Chondrocyte (in vitro differentiated cells): ENCODE results near the gene BLM. TPM values are rescaled to one million over a fixed set of nuclear protein-coding genes. Genes with fewer than 3 reads are reported as not detected.
A peak's percentile ranks its signal among the peaks of the same experiment; 100 is the strongest.

Source experiments
- DNase-seq: peaks from one replicate; pipeline ENCODE4 v3.0.0; 2021; ENCODE audit warnings: mixed read lengths, low spot score
- H3K27ac Mint-ChIP-seq: one replicate; pipeline ENCODE4 v1.8.0; 2021; ENCODE audit warnings: mild to moderate bottlenecking, moderate library complexity, mixed read lengths; ENCODE audit not compliant: unreplicated experiment
- H3K27me3 Mint-ChIP-seq: 2 replicates; pipeline ENCODE4 v1.8.0; 2021; ENCODE audit warnings: low read depth, mixed read lengths
- H3K36me3 Mint-ChIP-seq: 2 replicates; pipeline ENCODE4 v1.8.0; 2021; ENCODE audit warnings: low read depth, mixed read lengths
- H3K4me1 Mint-ChIP-seq: 2 replicates; pipeline ENCODE4 v1.8.0; 2021; ENCODE audit warnings: low read depth, mild to moderate bottlenecking, mixed read lengths
- H3K4me3 Mint-ChIP-seq: one replicate; pipeline ENCODE4 v1.8.0; 2021; ENCODE audit warnings: mild to moderate bottlenecking, moderate library complexity, mixed read lengths; ENCODE audit not compliant: unreplicated experiment
- H3K9me3 Mint-ChIP-seq: 2 replicates; pipeline ENCODE4 v1.8.0; 2021; ENCODE audit warnings: low read depth, mixed read lengths
- CTCF ChIP-seq: fragments of 200-600 bp; sonication (generic); IDR thresholded peaks from 2 replicates; pipeline ENCODE4 v1.5.0; 2021; ENCODE audit warnings: antibody characterized with exemption, mild to moderate bottlenecking, moderate library complexity
- total RNA-seq: library from RNA; stranded (reverse); gene quantifications from 3 replicates; pipeline ENCODE4 v1.2.1, GENCODE V29; 2021

BLM gene
- total RNA-seq, 1 donor from 2014 or later = 3.5 TPM

- H3K4me3 Mint-ChIP-seq = no peak overlapping the region
- H3K36me3 Mint-ChIP-seq = peaks cover 2% of the 10 kb centered on the region
- peaks cover 5% of the 10 kb centered on the region for H3K27me3 Mint-ChIP-seq
- H3K9me3 Mint-ChIP-seq = no peaks in the 10 kb centered on the region
- H3K4me1 Mint-ChIP-seq = no peaks in the 10 kb centered on the region
- no peak for DNase-seq
- H3K27ac Mint-ChIP-seq = no peak overlapping the region
- TF ChIP-seq CTCF = no peak
Observed at GRCh38 chr15:90851114-90851513, 134.0 kb downstream of the BLM start.

GRCh38 chr15:90851940-90852339 lies 134.8 kb downstream of the BLM start:
- H3K27ac Mint-ChIP-seq = no peak overlapping the region
- H3K4me1 Mint-ChIP-seq = no peaks in the 10 kb centered on the region
- TF ChIP-seq CTCF = no peak
- peaks cover 2% of the 10 kb centered on the region for H3K36me3 Mint-ChIP-seq
- DNase-seq = no peak
- no peak overlapping the region for H3K4me3 Mint-ChIP-seq
- peaks cover 5% of the 10 kb centered on the region for H3K27me3 Mint-ChIP-seq
- H3K9me3 Mint-ChIP-seq = no peaks in the 10 kb centered on the region

- no peak for DNase-seq
- Mint-ChIP-seq H3K27ac (no peak overlapping the region), H3K27me3 (peaks cover 5% of the 10 kb centered on the region), H3K36me3 (peaks cover 2% of the 10 kb centered on the region), H3K4me1 (no peaks in the 10 kb centered on the region), H3K4me3 (no peak overlapping the region), H3K9me3 (no peaks in the 10 kb centered on the region)
- TF ChIP-seq CTCF = no peak
Observed at GRCh38 chr15:90855139-90855538, 138.0 kb downstream of the BLM start.

GRCh38 chr15:90857337-90857736 lies 140.2 kb downstream of the BLM start:
- Mint-ChIP-seq H3K36me3 (no peaks in the 10 kb centered on the region), H3K27me3 (no peaks in the 10 kb centered on the region), H3K9me3 (no peaks in the 10 kb centered on the region), H3K4me1 (no peaks in the 10 kb centered on the region), H3K27ac (no peak overlapping the region), H3K4me3 (no peak overlapping the region)
- TF ChIP-seq CTCF = no peak
- DNase-seq = no peak

GRCh38 chr15:90857883-90858443 lies 140.8 kb downstream of the BLM start:
- no peaks in the 10 kb centered on the region for H3K9me3 Mint-ChIP-seq
- peak overlapping the region; percentile 25 for H3K27ac Mint-ChIP-seq
- no peak for DNase-seq
- no peak for TF ChIP-seq CTCF
- no peaks in the 10 kb centered on the region for H3K27me3 Mint-ChIP-seq
- H3K36me3 Mint-ChIP-seq = no peaks in the 10 kb centered on the region
- H3K4me1 Mint-ChIP-seq = no peaks in the 10 kb centered on the region
- H3K4me3 Mint-ChIP-seq = no peak overlapping the region
